ENCODE results near the gene CACNA1C.
"Not testable (repeated sequence)": the region's sequence is repeated elsewhere in the genome, so short reads cannot be mapped to it uniquely, and the experiment has no call there.

CACNA1C gene

DNA sequence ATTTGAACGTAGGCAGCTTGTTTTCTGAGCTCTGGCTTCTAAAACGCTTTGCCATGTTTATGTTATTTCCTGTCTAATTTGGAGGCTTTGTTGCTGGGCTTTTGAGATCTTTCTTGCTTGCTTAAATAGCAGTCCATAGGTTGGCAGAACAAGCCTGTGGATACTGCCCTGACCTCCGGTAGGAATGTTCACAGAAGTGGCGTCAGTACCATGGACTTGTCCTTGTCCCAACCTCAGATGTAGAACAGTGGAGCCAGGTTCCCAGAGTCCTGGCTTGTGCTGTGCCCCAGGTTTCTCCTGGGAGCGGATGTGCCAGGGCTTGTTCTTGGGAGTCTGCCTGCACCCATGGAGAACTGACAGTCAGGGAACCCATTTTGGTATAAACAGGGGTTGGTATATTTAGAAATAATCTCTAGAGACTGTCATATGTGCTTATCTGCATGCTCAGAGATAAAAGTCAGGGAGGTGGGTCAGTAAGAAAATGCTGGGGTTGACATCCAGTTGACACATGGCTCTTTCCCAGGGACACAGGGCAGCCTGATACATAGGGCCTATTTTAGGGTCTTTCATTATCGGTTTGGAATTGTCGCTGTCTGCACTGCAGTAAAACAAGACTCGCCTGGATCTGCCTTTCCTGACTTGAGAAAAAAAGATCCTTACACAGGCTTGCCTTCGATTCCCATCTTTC, 22.9 kb downstream of the CACNA1C start:
- DNase-seq (ENCODE audit: low read depth in 2 of 2), result no peak

- no peak for DNase-seq (ENCODE audit: low read depth in 2 of 2)
These were observed 23.4 kb downstream of the CACNA1C start for GRCh38 chr12:2076196-2076570.

DNA sequence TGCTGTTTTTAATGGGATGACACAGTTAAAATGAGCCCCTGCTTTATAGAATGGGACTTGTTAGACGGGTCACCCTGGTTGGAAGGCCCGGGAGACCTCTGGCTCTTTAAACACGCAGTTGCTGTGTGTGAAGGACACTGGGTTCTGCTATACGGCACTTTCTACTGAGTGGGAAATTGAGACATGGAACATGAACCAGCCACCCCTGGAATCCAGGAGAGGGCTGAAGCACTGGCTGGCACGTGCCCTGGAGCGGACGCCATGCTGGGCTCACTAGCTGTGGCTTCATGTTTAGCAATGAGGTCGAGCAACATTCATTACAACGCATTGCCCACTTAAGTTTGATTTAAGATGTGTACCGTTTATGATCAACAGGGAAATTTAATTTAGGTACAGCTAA, 23.9 kb downstream of the CACNA1C start:
- DNase-seq (ENCODE audit: low read depth in 2 of 2), result no peak

DNA sequence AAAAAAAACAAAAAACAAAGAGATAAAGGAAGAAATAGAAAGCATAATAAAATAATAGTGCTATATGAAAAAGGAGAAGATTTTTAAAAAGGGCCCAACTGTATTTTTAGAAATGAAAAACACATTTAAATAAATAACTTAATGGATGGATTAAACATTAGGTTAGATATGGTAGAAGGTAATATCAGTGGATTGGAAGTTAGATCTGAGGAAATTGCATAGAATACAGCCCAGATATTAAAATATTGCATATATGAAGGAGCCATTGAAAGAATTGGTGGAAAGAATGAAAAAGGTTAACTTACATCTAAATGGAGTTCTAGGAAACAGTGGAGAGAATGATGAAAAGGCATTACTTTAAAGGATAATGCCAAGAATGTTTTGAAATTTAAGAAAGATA, 27.8 kb downstream of the CACNA1C start:
- DNase-seq (ENCODE audit: low read depth in 2 of 2), result no peak

DNA sequence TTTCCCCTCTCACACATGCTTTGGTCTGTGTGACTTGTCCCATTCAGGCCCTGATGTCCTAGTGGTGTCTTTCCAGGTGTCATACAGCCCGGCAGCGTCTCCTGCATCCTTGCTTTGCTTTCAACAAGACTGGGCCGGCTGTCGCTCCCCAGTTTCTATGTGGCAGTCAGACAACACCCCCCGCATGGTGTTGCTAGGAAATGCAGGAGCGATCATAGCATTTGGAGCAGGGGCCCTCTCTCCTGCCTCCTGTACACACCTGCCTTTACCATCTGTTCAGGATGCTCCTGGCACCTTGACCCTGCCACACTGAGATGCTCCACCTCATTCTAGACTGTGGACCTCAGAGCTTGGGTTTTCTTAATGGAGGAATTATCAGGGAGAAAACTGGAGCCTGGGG, 29.5 kb downstream of the CACNA1C start:
- no peak for DNase-seq (ENCODE audit: low read depth in 2 of 2)

- DNase-seq (ENCODE audit: low read depth in 2 of 2), result no peak
These were observed 30.2 kb downstream of the CACNA1C start for GRCh38 chr12:2083008-2083407.

- no peak for DNase-seq (ENCODE audit: low read depth in 2 of 2)
These were observed 30.8 kb downstream of the CACNA1C start for GRCh38 chr12:2083561-2083960.

DNA sequence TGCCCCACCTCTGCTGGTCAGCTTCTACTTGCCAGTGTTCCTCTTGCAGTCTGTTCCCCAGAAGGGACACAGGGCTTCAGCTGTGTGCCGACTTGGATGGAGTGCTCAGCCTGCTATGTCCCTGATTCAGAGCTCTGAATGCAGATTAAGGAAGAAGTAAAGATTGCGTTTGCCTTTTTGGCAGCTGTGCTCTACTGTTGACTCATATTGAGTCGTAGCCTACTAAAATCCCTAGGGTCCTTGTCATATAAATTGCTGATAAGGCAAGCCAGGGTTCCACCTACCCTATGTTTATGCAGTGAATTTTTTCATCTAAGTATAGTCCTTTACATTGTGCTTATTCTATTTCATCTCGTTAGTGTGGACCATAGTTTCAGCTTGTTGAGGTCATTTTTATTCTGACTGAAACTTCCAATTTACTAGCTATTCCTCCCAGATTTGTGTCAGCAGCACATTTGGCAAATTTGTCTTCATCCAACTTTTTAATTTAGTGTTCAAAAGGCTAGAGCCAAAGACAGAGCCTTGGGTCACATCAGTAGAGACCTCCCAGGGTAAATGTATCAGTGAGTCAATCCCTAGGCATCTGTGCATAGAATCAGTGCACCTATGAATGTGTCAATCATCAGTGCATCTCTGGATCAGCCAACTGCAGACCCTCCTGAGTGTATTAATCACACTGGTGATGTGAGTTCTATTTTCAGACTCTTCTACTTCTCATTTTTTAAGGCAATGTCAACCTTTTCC, 31.9 kb downstream of the CACNA1C start:
- DNase-seq (ENCODE audit: low read depth in 2 of 2), result no peak

DNA sequence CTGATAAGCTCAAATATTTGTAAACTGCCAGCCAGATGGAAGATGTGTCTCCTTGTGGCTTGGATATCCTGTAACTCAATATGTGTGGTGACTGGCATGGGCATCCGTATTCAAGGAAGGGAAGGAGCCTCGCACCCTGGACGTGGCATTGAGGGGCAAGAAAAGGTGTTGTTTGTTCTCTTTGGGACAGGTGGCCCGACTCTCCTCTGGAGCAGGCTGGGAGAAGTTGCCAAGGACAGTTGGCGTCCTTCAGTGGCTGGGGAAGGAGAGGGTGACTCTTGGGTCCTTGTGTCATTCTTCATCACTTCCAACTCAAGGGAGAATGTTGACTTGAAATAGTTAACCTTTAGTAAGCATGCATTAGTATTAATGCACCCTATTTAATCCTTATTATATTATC, 39.6 kb downstream of the CACNA1C start:
- DNase-seq (ENCODE audit: low read depth in 2 of 2), result no peak

DNA sequence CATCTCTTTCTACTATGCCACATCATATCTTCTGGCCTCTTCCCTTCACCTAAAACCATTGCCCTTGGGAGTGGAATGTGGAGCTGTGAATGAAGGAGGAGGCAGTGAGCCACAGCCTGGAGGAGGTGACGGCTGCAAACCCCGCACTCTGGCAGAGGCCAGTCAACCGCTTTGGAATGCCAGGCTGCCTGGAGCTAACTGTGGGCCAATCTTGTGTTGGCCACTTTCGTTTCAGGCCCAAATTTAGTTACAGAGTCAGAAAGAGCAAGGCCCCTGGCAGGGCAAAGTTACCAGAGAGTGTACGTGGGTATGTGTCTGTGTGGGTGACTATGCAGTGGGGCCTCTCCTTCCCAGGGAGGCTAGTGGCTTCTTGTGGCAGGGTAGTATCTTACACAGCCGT, 40.1 kb downstream of the CACNA1C start:
- no peak for DNase-seq (ENCODE audit: low read depth in 2 of 2)

DNA sequence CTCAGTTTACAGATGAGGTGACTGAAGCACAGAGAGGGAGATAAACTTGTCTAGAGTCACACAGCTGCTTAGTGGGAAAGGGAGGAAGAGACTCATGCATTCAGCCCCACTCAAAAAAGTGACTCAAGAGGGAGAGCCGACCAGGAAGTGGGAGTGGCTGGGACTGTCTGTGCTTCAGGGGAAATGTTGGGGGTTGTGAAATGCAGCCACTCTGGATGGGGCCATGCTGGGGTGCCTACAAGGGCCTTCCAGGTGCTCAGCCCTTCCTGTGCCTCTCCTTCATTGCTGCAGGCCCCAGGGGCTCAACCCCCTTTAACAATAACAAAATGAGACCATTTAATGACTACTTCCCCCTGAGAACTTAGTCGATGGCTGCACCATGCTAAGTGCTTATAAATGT, 41.8 kb downstream of the CACNA1C start:
- DNase-seq (ENCODE audit: low read depth in 2 of 2), result no peak

DNA sequence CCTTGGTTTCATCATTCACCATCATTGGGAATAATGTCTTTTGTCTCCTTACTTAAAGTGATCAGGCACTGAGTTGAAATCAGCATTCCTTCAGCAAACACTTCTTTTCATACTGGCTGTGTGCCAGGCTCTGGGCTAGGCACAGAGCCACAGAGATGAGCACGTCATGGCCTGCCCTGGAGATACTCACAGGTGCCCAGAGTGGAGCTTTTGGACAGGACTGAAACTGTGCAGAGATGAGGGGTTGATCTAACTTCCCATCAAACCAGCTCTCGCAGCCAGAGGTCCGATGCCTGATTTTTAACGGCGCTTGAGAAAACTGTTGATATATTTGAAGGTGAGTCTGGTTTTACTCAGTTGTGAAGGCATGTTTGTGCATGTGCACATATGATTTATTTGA, 43.1 kb downstream of the CACNA1C start:
- DNase-seq (ENCODE audit: low read depth in 2 of 2), result no peak

DNA sequence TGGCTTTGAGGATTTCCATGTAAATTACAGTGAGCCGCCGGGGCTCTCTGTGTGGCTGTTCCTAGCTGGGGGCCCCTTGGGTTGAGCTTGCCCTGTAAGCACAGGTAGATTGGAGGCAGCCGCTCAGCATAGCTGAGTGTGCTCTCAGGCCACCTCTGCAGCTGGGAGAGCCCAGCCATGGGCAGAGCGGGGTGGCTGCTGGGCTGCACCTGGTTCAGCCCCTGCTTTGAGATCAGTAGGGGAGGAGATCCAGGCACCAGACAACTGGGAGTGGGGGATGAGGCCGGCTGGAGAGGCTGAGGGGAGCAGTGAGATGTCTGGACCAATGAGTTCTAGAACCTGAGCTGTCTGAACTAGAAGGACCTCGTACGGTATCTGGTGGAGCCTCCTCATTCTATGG, 44.8 kb downstream of the CACNA1C start:
- no peak for DNase-seq (ENCODE audit: low read depth in 2 of 2)

GRCh38 chr12:2098852-2099251, 46.1 kb downstream of the CACNA1C start:
- no peak for DNase-seq (ENCODE audit: low read depth in 2 of 2)

GRCh38 chr12:2099595-2099994, 46.8 kb downstream of the CACNA1C start:
- DNase-seq (ENCODE audit: low read depth in 2 of 2), result no peak

DNA sequence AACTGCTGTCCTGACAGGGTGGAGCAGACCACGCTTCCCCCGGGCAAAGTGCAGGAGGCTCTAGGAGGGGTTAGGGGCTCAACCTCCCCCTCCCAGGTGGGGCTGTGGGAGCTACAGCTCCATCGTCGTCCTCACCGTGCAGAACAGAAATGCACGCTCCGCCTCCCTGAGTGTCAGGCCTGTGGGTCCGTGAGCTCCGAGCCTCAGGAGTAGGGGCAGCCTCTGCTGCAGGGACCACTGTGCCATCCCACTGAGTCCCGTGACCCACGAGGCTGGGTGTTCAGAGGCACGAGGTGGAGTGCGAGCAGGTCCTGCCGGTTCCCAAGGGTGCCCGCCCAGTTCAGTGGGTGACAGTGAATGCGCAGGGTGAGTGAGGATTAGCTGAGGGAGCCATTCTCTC, 48.6 kb downstream of the CACNA1C start:
- DNase-seq (ENCODE audit: low read depth in 2 of 2), result no peak

- DNase-seq (ENCODE audit: low read depth in 2 of 2), result no peak
These were observed 49.0 kb downstream of the CACNA1C start for GRCh38 chr12:2101771-2102170.

- not testable (repeated sequence) for DNase-seq (ENCODE audit: low read depth in 2 of 2)
These were observed 49.9 kb downstream of the CACNA1C start for GRCh38 chr12:2102736-2103135.

DNA sequence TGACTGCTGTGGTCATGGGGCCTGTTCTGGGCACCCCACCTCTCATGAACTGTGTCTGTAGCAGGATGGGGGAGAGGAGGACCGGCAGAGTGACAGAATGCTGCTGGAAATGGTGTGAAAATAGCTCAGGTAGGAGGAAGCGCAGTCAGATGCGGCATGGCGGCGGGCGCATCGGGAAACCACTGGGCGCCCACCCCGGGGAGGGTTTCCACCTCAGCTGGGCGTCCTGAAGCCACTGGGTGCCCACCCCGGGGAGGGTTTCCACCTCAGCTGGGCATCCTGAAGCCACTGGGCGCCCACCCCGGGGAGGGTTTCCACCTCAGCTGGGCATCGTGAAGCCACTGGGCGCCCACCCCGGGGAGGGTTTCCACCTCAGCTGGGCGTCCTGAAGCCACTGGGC, 52.6 kb downstream of the CACNA1C start:
- not testable (repeated sequence) for DNase-seq (ENCODE audit: low read depth in 2 of 2)

DNA sequence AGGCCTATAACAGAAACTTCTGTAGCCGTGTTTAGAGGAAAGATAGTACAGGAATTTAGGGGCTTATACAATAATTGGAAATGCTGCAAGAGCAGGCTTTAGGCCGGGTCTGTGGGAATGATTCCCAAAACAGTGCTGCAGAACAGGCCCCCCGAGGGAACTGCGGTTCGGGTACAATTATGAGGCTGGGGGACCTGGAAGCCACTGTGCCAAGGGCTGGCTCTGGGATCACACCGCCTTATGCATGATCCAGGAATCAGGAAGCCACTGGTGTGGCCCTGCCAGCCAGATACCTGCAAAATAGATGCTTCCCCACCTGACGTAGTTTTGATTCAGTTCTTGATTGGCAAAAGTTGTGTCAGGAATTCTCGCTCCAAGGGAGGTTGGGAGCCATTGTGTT, 55.4 kb downstream of the CACNA1C start:
- DNase-seq (ENCODE audit: low read depth in 2 of 2), result no peak

GRCh38 chr12:2108975-2109671, 56.3 kb downstream of the CACNA1C start:
- no peak for DNase-seq (ENCODE audit: low read depth in 2 of 2)

DNA sequence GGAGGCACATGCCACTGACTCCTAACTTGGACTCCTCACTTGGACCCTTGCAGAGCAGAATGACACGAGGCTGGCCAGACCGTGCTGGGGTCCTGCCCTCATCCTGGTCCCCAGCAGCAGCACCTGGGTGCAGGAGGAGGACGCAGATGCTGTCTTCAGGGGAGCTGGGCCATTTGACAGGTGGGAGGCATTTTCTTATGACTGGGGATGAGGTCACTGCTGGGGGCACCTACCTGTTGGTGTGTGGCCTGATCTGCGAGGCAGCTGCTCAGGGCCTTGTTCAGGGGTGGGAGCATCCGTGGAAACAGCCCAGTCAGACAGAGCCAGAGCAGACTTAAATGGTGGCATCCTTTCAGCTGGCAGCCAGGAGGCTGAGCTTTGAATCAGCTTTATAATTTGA, 57.3 kb downstream of the CACNA1C start:
- no peak for DNase-seq (ENCODE audit: low read depth in 2 of 2)
